Tibial nerve (tissue), 4 donors: ENCODE measurements around the gene FSD2.
"Not testable (repeated sequence)": the region's sequence is repeated elsewhere in the genome, so short reads cannot be mapped to it uniquely, and the experiment has no call there.

Experiments used
- EP300 ChIP-seq, 2 donors: sonication (generic); formaldehyde crosslinking; IDR thresholded peaks; one replicate each; pipeline ENCODE4 v1.6.1; 2017; ENCODE audit warnings: antibody characterized with exemption in 2 of 2, mild to moderate bottlenecking in 1 of 2
- POLR2A ChIP-seq, 2 donors: fragments of 450-650 bp; IDR thresholded peaks; one replicate each; pipeline ENCODE4 v1.6.1; 2017; ENCODE audit warnings: antibody characterized with exemption in 2 of 2, mild to moderate bottlenecking in 2 of 2, moderate library complexity in 2 of 2
- TF ChIP-seq, protein P1 (sequence below), 5 experiments: fragments of 200-600 bp in 3 of 5; fragments of 450-650 bp in 2 of 5; sonication (generic) in 3 of 5; IDR thresholded peaks; one replicate each; pipeline ENCODE4 v1.5.1; 2016 to 2019; ENCODE audit warnings: antibody characterized with exemption in 5 of 5, mild to moderate bottlenecking in 3 of 5, moderate library complexity in 2 of 5

DNA sequence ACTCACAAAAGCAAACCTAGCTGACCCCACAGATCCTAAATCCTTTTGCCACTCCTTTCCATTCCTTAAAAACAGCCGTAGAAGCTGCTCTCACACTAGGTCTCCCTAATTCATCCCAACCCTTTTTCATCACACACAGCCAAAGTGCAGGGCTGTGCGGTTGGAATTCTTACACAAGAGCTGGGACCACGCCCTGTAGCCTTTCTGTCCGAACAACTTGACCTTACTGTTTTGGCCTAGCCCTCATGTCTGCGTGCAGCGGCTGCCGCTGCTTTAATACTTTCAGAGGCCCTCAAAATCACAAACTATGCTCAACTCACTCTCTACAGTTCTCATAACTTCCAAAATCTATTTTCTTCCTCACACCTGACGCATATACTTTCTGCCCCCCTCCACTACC is 100.0 kb downstream of the FSD2 start:
- TF ChIP-seq POLR2A, EP300 (IDR thresholded peaks at IDR 0.05): not testable (repeated sequence)
- TF ChIP-seq, protein P1, sequence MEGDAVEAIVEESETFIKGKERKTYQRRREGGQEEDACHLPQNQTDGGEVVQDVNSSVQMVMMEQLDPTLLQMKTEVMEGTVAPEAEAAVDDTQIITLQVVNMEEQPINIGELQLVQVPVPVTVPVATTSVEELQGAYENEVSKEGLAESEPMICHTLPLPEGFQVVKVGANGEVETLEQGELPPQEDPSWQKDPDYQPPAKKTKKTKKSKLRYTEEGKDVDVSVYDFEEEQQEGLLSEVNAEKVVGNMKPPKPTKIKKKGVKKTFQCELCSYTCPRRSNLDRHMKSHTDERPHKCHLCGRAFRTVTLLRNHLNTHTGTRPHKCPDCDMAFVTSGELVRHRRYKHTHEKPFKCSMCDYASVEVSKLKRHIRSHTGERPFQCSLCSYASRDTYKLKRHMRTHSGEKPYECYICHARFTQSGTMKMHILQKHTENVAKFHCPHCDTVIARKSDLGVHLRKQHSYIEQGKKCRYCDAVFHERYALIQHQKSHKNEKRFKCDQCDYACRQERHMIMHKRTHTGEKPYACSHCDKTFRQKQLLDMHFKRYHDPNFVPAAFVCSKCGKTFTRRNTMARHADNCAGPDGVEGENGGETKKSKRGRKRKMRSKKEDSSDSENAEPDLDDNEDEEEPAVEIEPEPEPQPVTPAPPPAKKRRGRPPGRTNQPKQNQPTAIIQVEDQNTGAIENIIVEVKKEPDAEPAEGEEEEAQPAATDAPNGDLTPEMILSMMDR (IDR thresholded peaks at IDR 0.05) = not testable (repeated sequence)
